Activated CD8-positive, alpha-beta memory T cell treated with anti-CD3 and anti-CD28 coated beads, Interleukin-2, amount 50 U/mL, for 48 hours (primary cell): Measurements from ENCODE around the gene DHDH.

ENCODE experiments used
- DNase-seq: peaks from one replicate; pipeline ENCODE4 v3.0.0-alpha.2; 2020

DHDH gene

DNA sequence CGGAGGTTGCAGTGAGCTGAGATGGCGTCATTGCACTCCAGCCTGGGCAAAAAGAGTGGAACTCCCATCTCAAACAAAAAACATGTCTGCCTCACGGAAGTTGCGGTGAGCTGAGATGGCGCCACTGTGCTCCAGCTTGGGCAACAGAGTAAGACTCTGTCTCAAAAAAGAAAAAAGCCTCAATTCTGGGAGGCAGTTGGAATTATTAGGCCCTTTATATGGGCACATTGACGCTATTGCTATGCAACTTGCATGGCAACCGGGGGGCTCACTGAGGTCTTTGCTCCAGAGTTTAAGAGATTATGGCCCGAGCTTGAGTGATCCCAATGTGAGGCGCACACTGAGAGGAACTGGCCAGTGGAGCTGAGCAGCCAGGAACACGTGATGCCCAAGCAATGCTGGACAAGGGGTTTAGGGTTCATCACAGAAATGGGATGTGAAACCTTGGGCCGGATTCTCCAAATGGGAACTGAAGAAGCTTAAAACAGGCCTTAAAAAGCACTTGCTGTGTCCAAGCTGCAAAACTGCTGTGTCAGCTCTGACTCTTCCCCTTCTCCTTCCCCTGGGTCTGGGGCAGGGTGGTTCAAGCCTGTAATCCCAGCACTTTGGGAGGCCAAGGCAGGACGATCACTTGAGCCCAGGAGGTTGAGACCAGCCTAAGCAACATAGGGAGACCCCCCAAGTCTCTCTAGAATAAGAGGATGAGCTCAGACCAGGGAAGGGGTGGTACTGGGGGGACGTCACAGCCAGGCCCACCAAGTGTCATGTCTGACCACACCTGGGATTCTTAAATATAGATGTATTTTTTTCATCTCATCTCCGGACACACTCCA lies 34.1 kb downstream of the DHDH start:
- DNase-seq = peak; percentile 63

- no peak for DNase-seq
Observed at GRCh38 chr19:48968179-48968661, 34.7 kb downstream of the DHDH start.

GRCh38 chr19:48968813-48969218 lies 35.3 kb downstream of the DHDH start:
- DNase-seq = no peak

GRCh38 chr19:48969276-48970138 lies 36.0 kb downstream of the DHDH start:
- DNase-seq = no peak

DNA sequence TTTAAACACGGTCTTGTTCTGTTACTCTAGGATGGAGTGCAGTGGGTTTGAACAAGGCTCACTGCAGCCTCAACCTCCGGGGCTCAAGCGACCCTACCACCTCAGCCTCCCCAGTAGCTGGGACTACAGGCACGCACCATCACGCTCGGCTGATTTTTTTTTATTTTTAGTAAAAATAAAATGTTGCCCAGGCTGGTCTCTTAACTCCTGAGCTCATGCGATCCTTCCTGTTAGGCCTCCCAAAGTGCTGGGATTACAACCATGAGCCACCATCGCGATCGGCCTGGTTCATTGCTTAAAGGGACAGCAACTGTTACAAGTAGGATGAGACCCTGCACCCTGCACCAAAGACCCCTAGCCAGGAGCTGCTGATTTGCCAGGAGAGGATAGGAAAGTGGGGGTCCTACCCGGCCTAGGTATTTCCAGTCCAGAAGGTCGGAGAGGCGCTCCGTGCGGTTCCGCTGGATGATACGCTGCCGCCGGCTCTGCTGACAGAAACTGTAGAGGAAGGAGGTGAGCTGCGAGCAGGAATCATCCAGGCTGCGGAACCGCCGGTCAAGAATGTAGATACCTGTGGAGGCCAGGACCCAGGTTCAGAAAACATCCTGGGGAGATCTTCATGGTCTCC lies 36.8 kb downstream of the DHDH start:
- DNase-seq = no peak

- peak; percentile 95 for DNase-seq
Observed at GRCh38 chr19:48970923-48971395, 37.5 kb downstream of the DHDH start.

DNA sequence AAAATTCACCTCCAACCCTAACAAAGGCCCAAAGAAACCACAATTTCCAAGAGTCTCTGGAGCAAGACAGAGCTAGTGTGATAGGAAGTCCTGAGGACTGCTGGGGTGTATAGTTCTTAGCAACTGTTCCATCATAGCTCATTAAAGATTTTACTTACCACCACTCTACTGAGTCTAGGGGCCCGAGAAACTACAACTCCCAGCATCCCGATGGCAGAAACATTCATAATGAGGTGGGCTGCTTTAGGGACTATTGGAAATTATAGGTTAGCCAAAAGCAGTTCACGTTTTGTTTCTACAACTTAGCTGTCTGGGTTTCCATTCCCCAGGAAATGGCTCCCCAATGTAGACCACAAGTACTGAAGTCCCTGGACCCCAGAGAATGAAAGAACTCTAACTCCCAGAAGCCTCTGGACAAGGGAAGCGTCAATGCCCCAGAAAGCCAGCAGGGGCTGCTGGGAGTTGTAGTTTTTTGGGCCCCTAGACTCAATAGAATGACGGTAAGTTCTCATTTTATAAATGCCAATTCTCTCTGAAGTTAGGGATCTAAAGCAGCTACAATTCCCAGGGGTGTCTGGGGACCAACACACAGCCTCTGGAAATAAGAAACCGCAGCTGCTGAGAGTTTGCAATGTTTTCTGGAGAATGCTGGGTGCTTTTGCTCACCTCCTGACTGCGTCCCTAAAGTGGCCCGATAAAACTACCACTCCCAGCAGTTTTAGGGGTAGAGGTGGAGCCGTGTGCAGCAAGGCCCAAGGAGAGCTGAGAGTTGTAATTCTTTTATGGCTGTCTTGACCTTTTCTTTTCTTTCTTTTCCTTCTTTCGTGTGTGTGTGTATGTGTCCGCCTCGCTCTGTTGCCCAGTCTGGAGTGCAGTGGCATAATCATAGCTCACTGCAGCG lies 42.7 kb downstream of the DHDH start:
- no peak for DNase-seq

GRCh38 chr19:48977061-48977460 lies 43.6 kb downstream of the DHDH start:
- no peak for DNase-seq

DNA sequence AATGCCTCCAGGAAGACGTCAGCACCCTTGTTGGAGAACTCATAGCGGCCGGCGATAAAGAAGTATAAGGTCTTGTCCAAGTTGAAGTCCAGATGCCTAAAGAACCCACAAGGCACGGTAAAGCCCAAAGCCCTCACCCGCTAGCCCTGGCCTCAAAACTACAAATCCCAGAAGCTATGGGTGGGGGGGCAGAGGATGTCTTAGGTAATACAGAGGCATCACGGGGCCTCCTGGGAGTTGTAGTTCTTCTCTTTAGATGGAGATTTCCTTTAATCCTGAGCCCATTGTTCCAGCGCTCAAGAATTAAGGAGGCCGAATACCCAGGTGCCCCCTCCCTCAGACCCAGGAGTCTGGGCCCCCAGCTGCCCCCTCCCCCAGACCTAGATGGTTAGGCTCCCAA lies 48.8 kb downstream of the DHDH start:
- DNase-seq = no peak

DNA sequence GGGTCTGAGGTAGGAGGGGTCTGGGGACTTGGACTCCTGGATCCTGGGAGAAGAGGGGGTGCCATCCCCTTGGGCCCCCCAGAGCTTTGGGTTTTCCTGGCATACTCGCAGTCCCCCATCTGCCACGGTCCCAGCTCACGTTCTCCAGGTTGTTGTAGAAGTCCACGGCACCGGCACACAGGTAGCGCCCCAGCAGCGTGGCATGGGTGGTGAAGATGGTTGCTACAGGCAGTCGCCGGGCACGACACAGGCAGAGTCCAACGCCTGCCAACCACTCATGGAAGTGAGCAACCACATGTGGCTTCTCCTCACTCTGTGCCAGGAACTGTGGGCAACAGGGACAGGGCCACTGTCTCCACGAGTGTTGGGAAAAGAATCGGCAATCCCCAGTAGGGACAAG lies 52.2 kb downstream of the DHDH start:
- DNase-seq = no peak

- no peak for DNase-seq
Observed at GRCh38 chr19:48986211-48986610, 52.7 kb downstream of the DHDH start.

- DNase-seq = no peak
Observed at GRCh38 chr19:48987323-48987722, 53.8 kb downstream of the DHDH start.

DNA sequence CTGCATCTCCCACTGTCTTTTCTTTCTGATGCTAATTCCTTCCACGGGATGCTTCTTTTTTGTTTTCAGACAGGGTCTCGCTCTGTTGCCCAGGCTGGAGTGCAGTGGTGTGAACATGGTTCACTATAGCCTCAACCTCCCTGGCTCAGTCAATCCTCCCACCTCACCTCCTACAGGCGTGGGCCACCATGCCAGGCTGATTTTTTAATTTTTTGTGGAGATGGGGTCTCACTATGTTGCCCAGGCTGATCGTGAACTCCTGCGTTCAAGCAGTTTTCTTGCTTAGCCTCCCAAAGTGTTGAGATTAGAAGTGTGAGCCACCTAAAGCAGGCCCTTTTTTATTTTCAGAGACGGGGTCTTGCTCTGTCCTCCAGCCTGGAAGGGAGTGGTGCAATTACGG lies 54.8 kb downstream of the DHDH start:
- no peak for DNase-seq

DNA sequence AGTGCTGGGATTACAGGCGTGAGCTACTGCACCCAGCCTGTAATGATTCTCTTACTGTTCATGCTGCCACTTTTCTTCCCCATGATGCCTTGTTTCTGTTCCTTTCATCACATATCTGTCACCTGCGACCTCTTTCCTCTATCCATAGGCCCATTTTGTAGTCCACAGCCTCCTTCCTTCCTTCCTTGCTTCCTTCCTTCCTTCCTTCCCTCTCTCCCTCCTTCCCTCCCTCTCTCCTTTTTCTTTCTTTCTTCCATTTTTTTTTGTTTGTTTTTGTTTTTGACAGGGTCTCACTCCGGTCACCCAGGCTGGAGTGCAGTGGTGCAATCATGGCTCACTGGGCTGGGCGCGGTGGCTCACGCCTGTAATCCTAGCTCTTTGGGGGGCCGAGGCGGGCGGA lies 55.4 kb downstream of the DHDH start:
- DNase-seq = no peak

DNA sequence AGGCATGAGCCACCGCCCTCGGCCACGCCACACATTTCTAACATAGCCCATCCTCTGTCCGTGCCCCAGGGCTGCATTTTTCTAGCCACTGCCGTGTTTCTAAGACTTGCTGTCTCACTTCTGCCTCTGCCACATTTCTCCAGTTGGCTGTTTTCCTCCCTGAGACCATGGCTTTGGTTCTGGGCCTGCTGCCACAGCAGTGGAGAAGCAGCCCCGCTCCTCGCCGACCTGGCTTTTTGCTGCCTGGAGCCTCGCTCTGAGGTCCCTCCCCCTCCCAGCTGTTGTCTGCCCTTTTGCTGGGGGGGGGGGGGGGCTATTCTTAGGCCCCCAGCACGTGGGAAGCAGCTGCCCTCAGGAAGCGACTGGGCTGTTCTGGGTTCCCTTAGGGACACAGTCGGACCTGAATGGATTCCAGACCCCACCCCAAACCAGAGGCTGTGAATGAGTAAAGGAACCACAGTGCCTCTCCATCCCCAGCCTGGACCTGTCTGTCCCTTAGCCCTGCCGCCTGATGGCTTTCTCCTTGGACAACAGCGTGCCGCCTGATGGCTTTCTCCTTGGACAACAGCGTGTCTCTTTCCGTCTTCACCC lies 56.3 kb downstream of the DHDH start:
- DNase-seq = no peak

DNA sequence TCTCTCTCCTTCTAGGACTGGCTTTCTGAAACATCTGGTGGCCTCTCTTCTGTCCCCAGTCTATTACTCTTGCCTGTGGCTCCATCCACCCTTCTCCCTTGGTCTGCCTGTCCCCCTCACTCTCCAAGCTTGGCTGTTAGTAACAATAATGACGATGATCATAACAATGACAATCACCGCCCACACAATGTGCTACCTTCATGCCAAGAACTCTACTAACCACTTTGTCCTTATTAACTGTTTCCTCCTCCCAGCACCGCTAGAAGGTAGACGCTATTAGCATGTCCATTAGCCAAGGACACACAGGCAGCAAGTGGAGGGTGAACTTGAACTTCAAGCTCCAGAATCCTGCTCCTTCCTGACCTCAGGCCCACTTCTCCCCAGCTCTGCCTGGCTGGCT lies 56.9 kb downstream of the DHDH start:
- no peak for DNase-seq

GRCh38 chr19:48991011-48991609 lies 57.6 kb downstream of the DHDH start:
- no peak for DNase-seq

DNA sequence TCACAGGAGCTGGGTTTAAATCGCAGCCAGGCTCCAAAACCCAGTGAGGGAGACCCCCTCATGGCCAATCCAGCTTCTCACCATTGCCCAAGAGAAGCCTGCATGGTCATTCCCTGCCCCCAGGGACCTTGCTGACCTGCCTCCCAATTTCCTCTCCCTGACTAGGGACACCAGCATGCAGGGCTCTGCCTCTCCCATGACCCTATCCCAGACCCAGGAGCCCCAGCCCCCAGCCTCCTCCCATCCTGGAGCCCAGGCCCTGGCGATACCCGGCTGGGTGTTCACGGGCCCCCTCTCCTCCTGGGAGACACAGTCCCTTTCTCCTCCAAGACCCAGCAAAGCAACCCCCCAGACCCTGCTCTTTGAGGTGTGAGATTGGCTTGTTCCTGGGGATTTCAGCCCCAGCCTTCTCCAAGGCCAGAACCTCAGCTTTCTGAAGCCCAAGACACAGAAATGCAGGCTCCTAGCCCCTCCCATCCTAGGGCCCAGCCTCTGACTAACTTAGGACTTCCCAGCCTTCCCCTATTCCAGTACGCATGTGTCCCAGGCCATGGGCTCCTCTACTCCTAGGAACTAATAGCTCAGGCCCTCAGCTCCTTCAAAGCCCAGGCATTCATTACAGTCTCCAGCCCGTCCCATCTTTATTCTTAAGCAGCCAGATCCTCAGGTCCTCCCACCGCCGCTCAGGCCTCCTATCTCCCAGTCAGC lies 58.5 kb downstream of the DHDH start:
- no peak for DNase-seq

- DNase-seq = no peak
Observed at GRCh38 chr19:48992581-48993174, 59.2 kb downstream of the DHDH start.
